ENCODE results near the gene LMOD1.
"Not testable (repeated sequence)": the region's sequence is repeated elsewhere in the genome, so short reads cannot be mapped to it uniquely, and the experiment has no call there.

The LMOD1 gene

GRCh38 chr1:201870397-201870796 lies 76.0 kb downstream of the LMOD1 start:
- Histone ChIP-seq H3K79me2 (ENCODE audit: insufficient read depth, low read length) (no peaks in the 10 kb centered on the region), H3K9me3 (ENCODE audit: insufficient read depth, low read length, severe bottlenecking) (no peaks in the 10 kb centered on the region), H3K27me3 (ENCODE audit: insufficient read depth, low read length, poor library complexity) (no peaks in the 10 kb centered on the region), H2AFZ (ENCODE audit: low read depth, low read length) (no peak overlapping the region), H3K9ac (ENCODE audit: low read depth, low read length) (no peak overlapping the region), H3K27ac (ENCODE audit: low read length) (no peak overlapping the region), H3K36me3 (ENCODE audit: insufficient read depth, low read length) (peaks cover 97% of the 10 kb centered on the region), H3K4me2 (ENCODE audit: insufficient read depth, low read length) (no peak overlapping the region), H3K4me1 (ENCODE audit: insufficient read depth, low read length) (no peaks in the 10 kb centered on the region), H4K20me1 (ENCODE audit: insufficient read depth, low read length) (no peaks in the 10 kb centered on the region), H3K4me3 (ENCODE audit: low read depth in 1 of 2, low read length in 2 of 2) (no peak overlapping the region)
- ATAC-seq (ENCODE audit: insufficient read depth, low read depth): no peak
- no peak for DNase-seq
- TF ChIP-seq EZH2 (IDR thresholded peaks at IDR 0.05; ENCODE audit: borderline replicate concordance, low read depth, low read length, severe bottlenecking) (no peak), CTCF (IDR thresholded peaks at IDR 0.05; ENCODE audit: borderline replicate concordance, extremely low read depth, low read length, poor library complexity, severe bottlenecking) (no peak)

- DNase-seq (no peak), ATAC-seq (ENCODE audit: insufficient read depth, low read depth) (no peak)
- TF ChIP-seq CTCF (IDR thresholded peaks at IDR 0.05; ENCODE audit: borderline replicate concordance, extremely low read depth, low read length, poor library complexity, severe bottlenecking) (no peak), EZH2 (IDR thresholded peaks at IDR 0.05; ENCODE audit: borderline replicate concordance, low read depth, low read length, severe bottlenecking) (no peak)
- H3K36me3 ChIP-seq (ENCODE audit: insufficient read depth, low read length): peaks cover 91% of the 10 kb centered on the region
- H3K4me2 ChIP-seq (ENCODE audit: insufficient read depth, low read length): no peak overlapping the region
- H3K27me3 ChIP-seq (ENCODE audit: insufficient read depth, low read length, poor library complexity): no peaks in the 10 kb centered on the region
- H3K9me3 ChIP-seq (ENCODE audit: insufficient read depth, low read length, severe bottlenecking): no peaks in the 10 kb centered on the region
- no peaks in the 10 kb centered on the region for H4K20me1 ChIP-seq (ENCODE audit: insufficient read depth, low read length)
- no peak overlapping the region for H3K9ac ChIP-seq (ENCODE audit: low read depth, low read length)
- no peak overlapping the region for H3K4me3 ChIP-seq (ENCODE audit: low read depth in 1 of 2, low read length in 2 of 2)
- H2AFZ ChIP-seq (ENCODE audit: low read depth, low read length): no peak overlapping the region
- no peaks in the 10 kb centered on the region for H3K79me2 ChIP-seq (ENCODE audit: insufficient read depth, low read length)
- H3K4me1 ChIP-seq (ENCODE audit: insufficient read depth, low read length): no peaks in the 10 kb centered on the region
- H3K27ac ChIP-seq (ENCODE audit: low read length): no peak overlapping the region
Measured at GRCh38 chr1:201861448-201861847, 84.9 kb downstream of the LMOD1 start.

- no peak for ATAC-seq (ENCODE audit: insufficient read depth, low read depth)
- Histone ChIP-seq H2AFZ (ENCODE audit: low read depth, low read length) (no peak overlapping the region), H3K27ac (ENCODE audit: low read length) (no peak overlapping the region), H3K4me1 (ENCODE audit: insufficient read depth, low read length) (no peaks in the 10 kb centered on the region), H3K9me3 (ENCODE audit: insufficient read depth, low read length, severe bottlenecking) (no peaks in the 10 kb centered on the region), H3K79me2 (ENCODE audit: insufficient read depth, low read length) (no peaks in the 10 kb centered on the region), H3K4me2 (ENCODE audit: insufficient read depth, low read length) (no peak overlapping the region), H3K4me3 (ENCODE audit: low read depth in 1 of 2, low read length in 2 of 2) (no peak overlapping the region), H3K27me3 (ENCODE audit: insufficient read depth, low read length, poor library complexity) (no peaks in the 10 kb centered on the region), H3K9ac (ENCODE audit: low read depth, low read length) (no peak overlapping the region), H3K36me3 (ENCODE audit: insufficient read depth, low read length) (peaks cover 92% of the 10 kb centered on the region), H4K20me1 (ENCODE audit: insufficient read depth, low read length) (no peaks in the 10 kb centered on the region)
- no peak for TF ChIP-seq EZH2 (IDR thresholded peaks at IDR 0.05; ENCODE audit: borderline replicate concordance, low read depth, low read length, severe bottlenecking)
- no peak for TF ChIP-seq CTCF (IDR thresholded peaks at IDR 0.05; ENCODE audit: borderline replicate concordance, extremely low read depth, low read length, poor library complexity, severe bottlenecking)
- DNase-seq: no peak
Measured at GRCh38 chr1:201859424-201859823, 86.9 kb downstream of the LMOD1 start.

GRCh38 chr1:201856722-201857121 lies 89.6 kb downstream of the LMOD1 start:
- H2AFZ ChIP-seq (ENCODE audit: low read depth, low read length); H3K9me3 ChIP-seq (ENCODE audit: insufficient read depth, low read length, severe bottlenecking); H4K20me1 ChIP-seq (ENCODE audit: insufficient read depth, low read length); DNase-seq; H3K79me2 ChIP-seq (ENCODE audit: insufficient read depth, low read length); H3K27me3 ChIP-seq (ENCODE audit: insufficient read depth, low read length, poor library complexity); H3K27ac ChIP-seq (ENCODE audit: low read length); H3K4me3 ChIP-seq (ENCODE audit: low read depth in 1 of 2, low read length in 2 of 2); H3K9ac ChIP-seq (ENCODE audit: low read depth, low read length); ATAC-seq (ENCODE audit: insufficient read depth, low read depth); H3K4me2 ChIP-seq (ENCODE audit: insufficient read depth, low read length); H3K4me1 ChIP-seq (ENCODE audit: insufficient read depth, low read length): not testable (repeated sequence)
- peaks cover 97% of the 10 kb centered on the region for H3K36me3 ChIP-seq (ENCODE audit: insufficient read depth, low read length)

All from DND-41 (cell line).